CD1c-positive myeloid dendritic cell (primary cell): Measurements from ENCODE around the gene TRIM58.

Experiments used
- DNase-seq: peaks from one replicate; pipeline ENCODE4 v3.0.0-alpha.2; 2016; ENCODE audit errors: extremely low spot score

Gene TRIM58

DNA sequence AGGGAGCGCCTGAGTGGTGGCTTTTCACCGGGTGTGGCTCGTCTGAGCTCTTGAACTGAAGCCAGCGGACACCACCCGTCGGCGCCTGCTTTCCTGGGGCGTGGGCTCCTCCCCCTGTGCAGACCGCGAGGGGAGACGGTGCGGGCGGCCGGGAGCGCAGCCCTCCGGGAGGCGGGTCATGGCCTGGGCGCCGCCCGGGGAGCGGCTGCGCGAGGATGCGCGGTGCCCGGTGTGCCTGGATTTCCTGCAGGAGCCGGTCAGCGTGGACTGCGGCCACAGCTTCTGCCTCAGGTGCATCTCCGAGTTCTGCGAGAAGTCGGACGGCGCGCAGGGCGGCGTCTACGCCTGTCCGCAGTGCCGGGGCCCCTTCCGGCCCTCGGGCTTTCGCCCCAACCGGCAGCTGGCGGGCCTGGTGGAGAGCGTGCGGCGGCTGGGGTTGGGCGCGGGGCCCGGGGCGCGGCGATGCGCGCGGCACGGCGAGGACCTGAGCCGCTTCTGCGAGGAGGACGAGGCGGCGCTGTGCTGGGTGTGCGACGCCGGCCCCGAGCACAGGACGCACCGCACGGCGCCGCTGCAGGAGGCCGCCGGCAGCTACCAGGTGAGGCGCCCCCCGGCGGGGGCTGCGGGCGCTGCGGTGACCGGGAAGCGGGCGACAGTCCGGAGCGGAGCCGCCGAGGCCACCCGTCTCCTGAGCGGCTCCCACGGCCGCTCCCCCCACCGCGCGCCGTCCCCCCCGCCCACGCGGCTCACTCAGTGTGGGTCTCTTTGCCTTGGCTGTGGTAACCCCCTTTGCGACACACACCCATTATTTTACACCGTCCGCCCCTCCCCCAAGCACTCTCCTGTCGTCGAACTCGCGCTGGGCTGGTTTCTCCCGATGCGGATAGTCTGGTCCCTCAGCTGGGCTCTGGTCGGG, at the start of gene TRIM58:
Gene TRIM58 (plus strand): TSS at position 119 of the 916 bp plus-strand sequence. CDS start 60 bp downstream, at position 179.
- peak; percentile 10 for DNase-seq

DNA sequence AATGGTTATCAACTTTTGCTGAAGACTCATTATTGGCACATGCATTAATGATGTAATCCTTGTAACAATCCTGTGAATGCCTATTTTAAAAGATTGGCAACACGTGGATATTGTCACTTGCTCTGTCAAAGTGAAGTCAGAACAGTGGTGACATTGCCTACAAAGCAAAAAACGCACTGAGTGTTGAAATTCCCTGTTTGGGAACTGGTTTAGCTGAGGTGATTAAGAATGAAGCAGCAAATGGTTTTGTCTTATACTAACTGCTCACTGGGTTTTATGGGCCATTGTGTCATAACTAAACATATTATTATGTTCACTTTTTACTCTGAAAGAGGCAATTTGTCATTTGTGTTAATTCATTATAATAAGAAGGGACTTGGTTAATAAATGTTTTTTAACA, 44.4 kb upstream of the TRIM58 start:
- no peak for DNase-seq

DNA sequence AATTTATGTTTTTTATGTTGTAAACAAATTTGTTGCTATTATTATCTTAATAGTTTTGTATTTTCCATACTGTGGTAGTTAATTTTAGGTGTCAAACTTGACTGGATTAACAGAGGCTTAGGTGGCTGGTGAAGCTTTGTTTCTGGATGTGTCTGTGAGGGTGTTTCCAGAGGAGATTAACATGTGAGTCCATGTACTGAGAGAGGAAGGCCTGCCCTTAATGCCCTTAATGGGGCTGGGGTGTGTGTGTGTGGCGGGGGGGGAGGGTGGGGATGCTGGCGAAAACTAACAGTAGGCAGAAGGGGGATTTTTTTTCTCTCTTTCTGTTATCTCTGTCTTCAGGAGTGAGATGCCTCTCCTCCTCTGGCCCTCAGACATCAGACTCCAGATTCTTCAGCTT, 34.9 kb upstream of the TRIM58 start:
- DNase-seq = no peak

GRCh38 chr1:247824023-247824422, 33.0 kb upstream of the TRIM58 start, which contains the start of gene OR14A16:
Gene OR14A16 (minus strand): TSS chr1:247824119. CDS start chr1:247815729, 8,390 bp downstream.
- DNase-seq = no peak

DNA sequence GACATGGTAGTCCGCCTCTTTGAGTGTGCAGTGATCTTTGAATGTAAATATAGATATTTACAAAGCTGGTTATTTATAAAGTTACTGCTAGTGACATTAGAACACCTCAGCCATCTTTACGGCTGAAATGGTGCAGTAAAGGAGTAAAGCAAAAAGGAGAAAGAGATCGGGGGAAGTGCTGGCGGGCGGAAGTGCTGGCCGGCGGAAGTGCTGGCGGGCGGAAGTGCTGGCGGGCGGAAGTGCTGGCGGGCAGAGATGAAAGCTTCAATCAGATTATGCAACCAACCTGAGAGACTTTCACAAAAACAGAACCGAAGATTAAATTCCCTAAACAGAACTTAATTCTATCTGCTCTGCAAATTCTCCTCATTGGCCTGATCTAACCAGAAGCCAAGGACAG, 31.6 kb upstream of the TRIM58 start:
- DNase-seq = no peak

DNA sequence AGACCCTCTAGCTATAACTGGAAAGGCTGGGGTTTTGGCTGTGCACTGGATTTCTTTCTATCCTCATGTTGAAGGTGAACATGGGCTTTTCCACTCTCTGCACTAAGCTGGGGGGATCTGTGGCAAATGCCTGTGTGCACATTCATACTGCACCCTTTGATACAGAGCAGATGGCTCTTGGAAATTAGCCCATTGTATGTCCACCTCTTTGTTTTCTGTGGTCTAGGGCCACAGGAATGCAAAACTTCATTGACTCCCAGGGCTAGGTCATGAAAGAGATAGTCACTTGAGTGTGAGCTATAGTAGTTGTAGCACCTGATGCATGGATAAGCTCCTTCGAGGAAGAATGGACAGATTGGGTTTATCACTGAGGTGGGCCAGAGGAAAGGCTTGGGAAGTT, 27.3 kb upstream of the TRIM58 start:
- no peak for DNase-seq

- no peak for DNase-seq
Measured at GRCh38 chr1:247833601-247834000, 23.4 kb upstream of the TRIM58 start.

DNA sequence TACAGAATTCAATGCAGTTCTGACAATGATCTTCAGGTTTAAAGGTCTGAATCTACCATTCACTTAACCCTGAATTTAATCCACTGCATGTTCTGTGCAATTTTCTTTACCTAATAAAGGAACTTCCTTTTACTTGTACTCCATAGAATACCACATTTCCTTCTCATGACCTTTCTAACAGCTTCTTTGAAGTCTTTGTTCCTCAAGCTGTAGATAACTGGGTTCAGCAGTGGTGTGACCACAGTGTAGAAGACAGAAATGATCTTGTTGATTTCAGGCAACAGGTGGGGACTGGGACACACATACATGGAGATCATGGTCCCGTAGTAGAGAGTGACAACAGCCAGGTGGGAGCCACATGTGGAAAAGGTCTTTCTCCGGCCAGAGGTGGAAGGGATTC, 16.2 kb upstream of the TRIM58 start:
- DNase-seq = no peak

GRCh38 chr1:247841796-247842195, 15.2 kb upstream of the TRIM58 start, which contains the start of gene OR11L1:
Gene OR11L1 (minus strand): TSS chr1:247841896. CDS start chr1:247841896, 0 bp downstream.
- no peak for DNase-seq

DNA sequence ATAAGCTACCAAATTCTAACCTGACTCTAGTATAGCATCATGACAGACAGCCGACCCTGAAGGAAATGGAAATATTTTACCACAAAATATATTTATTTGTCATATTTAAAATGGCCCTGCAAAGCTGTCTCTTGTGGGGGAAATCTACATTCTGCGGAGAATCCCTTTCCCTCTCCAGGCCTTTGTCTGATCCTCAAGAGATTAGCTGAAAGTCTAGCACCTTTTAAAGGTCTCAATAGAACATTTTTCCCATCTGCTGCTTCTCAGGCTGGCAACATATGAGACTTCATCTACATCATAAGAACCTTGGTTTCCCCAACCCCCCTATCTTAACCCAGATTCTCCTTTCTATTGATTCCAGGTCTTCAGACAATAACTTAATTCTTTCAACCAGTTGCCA, 13.6 kb upstream of the TRIM58 start:
- no peak for DNase-seq

DNA sequence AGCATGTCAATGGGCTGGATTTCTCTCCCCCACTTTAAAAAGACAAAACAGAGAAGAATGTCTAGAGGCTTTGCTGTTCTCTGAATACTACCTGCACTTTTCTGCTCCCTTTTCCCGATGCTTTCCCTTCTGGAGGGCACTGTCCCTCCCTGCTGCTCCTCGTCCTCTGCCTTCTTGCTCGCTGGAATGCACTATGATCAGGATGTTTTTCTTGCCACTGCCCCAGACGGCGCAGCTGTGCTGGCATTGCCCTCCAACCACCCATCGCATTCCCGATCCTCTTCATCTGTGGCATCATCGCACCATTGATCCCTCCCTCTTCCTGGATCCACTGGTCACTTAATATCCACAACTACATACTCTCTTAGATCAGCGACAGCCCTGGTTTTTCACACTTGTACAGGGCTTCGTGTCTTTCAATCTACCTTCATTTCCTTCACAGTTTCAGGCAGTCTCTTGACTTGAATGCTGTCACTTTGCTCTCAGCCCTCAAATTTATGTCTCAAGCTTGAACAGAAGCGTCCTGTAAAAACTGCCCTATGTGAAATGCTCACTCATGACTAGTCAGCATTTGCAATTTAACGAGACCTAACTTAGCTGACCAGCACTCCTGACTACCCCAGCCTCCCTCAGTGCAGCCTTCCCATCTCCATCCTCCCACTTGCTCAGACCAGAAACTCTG, 11.8 kb upstream of the TRIM58 start:
- no peak for DNase-seq

DNA sequence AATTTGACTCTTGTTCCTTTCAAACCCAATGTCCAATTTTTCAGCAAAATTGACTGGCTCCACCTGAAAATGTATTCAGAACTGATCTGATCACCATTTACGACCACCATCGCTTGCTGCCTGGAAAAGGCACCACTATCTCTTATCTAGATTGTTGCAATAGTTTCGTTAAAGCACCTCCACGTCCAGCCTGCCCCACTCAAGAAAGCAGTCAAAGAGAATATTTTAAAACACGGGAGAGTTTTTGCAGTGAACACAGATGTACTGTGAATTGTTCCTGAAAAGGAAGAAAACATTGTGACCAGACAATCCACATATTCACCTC, 11.3 kb upstream of the TRIM58 start:
- DNase-seq = no peak

- no peak for DNase-seq
Measured at GRCh38 chr1:247848346-247848745, 8.6 kb upstream of the TRIM58 start.

GRCh38 chr1:247849616-247850015, 7.4 kb upstream of the TRIM58 start:
- DNase-seq = no peak

DNA sequence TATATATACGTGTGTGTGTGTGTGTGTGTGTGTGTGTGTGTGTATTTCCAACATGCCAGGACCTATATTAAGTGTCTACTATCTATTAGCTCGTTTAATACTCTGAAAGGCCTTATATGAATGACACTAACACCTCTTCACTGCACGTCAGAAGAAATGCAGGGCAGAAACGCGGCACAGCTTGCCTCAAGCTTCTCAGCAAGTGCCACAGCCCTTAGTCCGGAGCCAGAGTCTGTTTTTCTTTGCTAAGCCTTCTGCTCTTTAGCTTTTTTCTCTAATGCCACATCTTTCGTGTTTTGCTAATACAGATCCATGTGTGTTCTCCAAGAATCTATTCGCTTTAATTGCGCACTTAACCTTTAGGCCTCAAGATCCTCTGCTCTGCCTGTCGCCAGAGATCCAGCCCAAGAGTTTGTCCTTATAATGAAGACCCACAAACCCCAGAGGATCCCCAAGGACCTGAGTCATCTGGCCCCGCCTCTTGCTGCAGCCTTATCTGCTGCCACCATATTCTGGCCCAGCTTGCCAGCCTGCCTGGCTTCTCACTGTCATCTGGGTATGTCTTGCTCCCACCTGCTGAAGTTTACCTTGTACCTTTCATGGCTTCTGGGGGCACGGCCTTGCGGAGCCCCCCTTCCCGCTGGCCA, 2.0 kb upstream of the TRIM58 start:
- DNase-seq = no peak

DNA sequence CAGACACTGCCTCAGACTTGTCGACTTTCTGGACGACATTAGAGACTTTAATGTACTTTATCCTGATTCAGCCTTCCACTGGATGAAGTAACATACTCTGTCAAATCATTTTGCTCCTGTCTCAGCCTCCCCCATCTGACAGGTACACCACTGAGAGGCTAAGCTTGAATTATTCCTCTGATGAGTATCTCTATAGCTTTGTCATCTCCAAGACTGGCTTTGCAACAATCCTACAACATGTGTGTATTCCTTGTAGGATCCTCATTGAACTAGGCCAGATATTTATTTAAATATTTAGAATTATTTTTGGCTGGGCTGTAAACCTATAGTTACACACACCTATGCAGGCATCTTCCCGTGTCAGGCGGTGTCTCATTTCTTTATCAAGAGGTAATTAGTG, 1.1 kb upstream of the TRIM58 start:
- DNase-seq = no peak

DNA sequence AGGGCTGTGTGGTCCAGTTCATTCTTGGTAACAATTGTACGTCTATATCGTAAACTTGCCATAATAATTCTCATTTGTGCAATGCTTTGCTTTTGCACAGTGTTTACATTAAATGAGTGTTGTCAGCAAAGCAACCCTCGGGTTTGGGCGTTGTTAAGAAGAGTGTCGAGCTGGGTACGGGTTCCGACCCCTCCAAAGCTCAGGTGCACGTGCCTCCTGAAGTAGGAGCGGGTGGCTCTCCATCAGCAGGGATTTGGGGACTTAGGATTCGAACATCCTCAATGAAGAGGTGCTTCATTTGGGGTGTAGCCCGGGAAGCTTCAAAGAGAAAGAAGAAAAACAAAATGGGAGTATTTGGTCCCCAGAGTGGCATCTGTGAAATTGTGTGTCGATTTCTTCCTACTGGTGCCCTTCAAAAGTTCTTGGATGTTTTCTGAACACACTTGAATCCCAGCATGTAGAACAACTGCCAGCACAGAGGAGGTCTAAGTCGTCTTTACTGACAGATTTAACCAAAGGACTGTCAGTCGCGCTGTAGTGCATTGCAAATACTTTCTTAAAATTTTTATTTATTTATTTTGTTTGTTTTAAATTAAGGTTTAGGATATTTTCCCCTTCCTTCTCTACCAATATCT, 1.1 kb downstream of the TRIM58 start:
- no peak for DNase-seq

DNA sequence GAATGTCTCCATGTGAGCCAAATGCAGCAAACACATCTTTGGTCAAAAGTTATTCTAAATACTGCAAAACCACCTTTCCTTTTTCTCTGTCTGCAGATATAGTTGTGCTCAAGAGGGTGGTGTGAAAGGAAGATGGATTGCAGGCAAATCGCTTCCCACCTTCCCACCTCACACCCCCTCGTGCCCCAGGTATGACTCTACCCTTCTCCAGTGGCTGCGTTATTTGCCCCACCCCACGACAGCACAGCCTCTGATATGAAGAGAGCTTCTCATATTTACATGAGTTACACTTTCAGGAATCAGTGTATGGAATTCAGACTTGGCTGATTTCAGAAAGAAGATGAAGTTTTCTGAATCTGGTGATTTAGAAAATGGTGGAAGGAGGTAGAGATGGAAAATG, 5.8 kb downstream of the TRIM58 start:
- DNase-seq = no peak

- DNase-seq = no peak
Measured at GRCh38 chr1:247864644-247865043, 7.7 kb downstream of the TRIM58 start.

GRCh38 chr1:247865416-247865815, 8.4 kb downstream of the TRIM58 start:
- no peak for DNase-seq

- no peak for DNase-seq
Measured at GRCh38 chr1:247883346-247883745, 26.4 kb downstream of the TRIM58 start.

DNA sequence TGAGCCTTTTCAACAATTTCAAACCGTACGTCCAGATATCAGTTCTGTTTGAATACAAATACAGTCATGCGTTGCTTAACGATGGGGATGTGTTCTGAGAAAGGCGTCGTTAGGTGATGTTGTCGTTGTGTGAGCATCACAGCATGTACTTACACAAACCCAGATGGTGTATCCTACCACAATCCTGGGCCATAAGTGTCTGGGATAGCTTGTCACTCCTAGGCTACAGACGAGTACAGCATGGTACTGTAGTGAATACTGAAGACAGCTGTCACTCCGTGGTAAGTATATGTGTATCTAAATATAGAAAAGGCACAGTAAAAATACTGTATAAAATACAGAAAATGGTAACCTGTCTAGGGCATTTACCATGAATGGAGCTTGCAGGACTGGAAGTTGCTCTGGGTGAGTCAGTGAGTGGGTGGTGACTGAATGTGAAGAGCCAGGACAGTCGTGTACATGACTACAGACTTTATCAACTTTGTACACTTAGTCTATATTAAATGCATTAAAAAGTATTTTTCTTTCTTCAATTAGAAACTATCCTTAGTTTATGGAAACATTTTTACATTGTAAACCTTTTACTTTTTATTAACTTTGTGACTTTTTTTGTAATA, 27.9 kb downstream of the TRIM58 start:
- DNase-seq = no peak
